Transverse colon (tissue), 4 donors: ENCODE measurements around the gene PKNOX1. TPM values are rescaled to one million over a fixed set of nuclear protein-coding genes. Genes with fewer than 3 reads are reported as not detected.
"Not testable (repeated sequence)": the region's sequence is repeated elsewhere in the genome, so short reads cannot be mapped to it uniquely, and the experiment has no call there.

Experiments
- DNase-seq: peaks from one replicate; pipeline ENCODE4 v3.0.0-alpha.2; 2019
- H3K27ac ChIP-seq, 4 donors: fragments of 200-600 bp; sonication (generic); 2 replicates each; pipeline ENCODE4 v1.5.1; 2016 to 2018; ENCODE audit warnings: inconsistent platforms in 4 of 4
- H3K27me3 ChIP-seq: fragments of 200-600 bp; sonication (generic); 2 replicates; pipeline ENCODE4 v1.5.1; 2017; ENCODE audit warnings: inconsistent platforms
- H3K36me3 ChIP-seq, 4 donors: fragments of 200-600 bp; sonication (generic); 2 replicates each; pipeline ENCODE4 v1.5.1; 2017 to 2019; ENCODE audit warnings: inconsistent platforms in 4 of 4
- H3K4me1 ChIP-seq, 4 donors: fragments of 200-600 bp; sonication (generic); 2 replicates each; pipeline ENCODE4 v1.5.1; 2017 to 2020; ENCODE audit warnings: inconsistent platforms in 4 of 4
- H3K4me3 ChIP-seq, 4 donors: fragments of 200-600 bp; sonication (generic); 1 replicate in 1 of 4; 2 replicates in 3 of 4; pipeline versions ENCODE4 v1.5.1 to v1.6.1; 2017 to 2019; ENCODE audit warnings: inconsistent platforms in 4 of 4
- H3K9me3 ChIP-seq, 2 donors: fragments of 200-600 bp; sonication (generic); 2 replicates each; pipeline ENCODE4 v1.5.1; 2017 to 2019; ENCODE audit warnings: inconsistent platforms in 2 of 2
- CTCF ChIP-seq, 5 experiments: fragments of 200-600 bp in 3 of 5; fragments of 450-650 bp in 2 of 5; sonication (generic) in 3 of 5; IDR thresholded peaks; 1 replicate in 2 of 5; 2 replicates in 3 of 5; pipeline ENCODE4 v1.5.1; 2016 to 2017; ENCODE audit warnings: antibody characterized with exemption in 5 of 5, inconsistent platforms in 3 of 5, mild to moderate bottlenecking in 2 of 5, moderate library complexity in 1 of 5
- EP300 ChIP-seq: sonication (generic); formaldehyde crosslinking; IDR thresholded peaks from one replicate; pipeline ENCODE4 v1.6.1; 2017; ENCODE audit warnings: antibody characterized with exemption, low read depth
- POLR2A ChIP-seq: fragments of 450-650 bp; IDR thresholded peaks from one replicate; pipeline ENCODE4 v1.6.1; 2016; ENCODE audit warnings: antibody characterized with exemption, mild to moderate bottlenecking, moderate library complexity
- POLR2AphosphoS5 ChIP-seq, 3 donors: sonication (generic); formaldehyde crosslinking; IDR thresholded peaks; one replicate each; pipeline ENCODE4 v1.6.1; 2016; ENCODE audit warnings: antibody characterized with exemption in 3 of 3
- WGBS, 2 donors: methylation state at CpG; one replicate each; pipeline ENCODE4 v1.1.5; 2018; ENCODE audit warnings: low coverage in 1 of 2; 5-methylcytosine and 5-hydroxymethylcytosine counted together
- in situ Hi-C, 4 donors: fragments of 200-750 bp; cut with MboI; loops; one replicate each; pipeline versions ENCODE4 v1.15.0 to v1.15.1; 2017; ENCODE audit warnings: low sequenced_read_pairs in 3 of 4, low pct_ligation_motif_present in 1 of 4, low pct_unique_long_range_greater_than_20kb in 1 of 4
- intact Hi-C: fragments of 100-400 bp; cut with DNase I; formaldehyde crosslinking; loops from one replicate; pipeline ENCODE4 v1.15.1; 2023; ENCODE audit warnings: low total_unique reads
- total RNA-seq, 4 donors: library from RNA; depleted of rRNA; stranded (reverse); fragments of >200 nt; gene quantifications; one replicate each; pipeline ENCODE4 v1.1.0, GENCODE V29; 2016

The PKNOX1 gene
- total RNA-seq, 4 donors from 2014 or later: 9.4 to 140 (median 25.1) TPM

DNA sequence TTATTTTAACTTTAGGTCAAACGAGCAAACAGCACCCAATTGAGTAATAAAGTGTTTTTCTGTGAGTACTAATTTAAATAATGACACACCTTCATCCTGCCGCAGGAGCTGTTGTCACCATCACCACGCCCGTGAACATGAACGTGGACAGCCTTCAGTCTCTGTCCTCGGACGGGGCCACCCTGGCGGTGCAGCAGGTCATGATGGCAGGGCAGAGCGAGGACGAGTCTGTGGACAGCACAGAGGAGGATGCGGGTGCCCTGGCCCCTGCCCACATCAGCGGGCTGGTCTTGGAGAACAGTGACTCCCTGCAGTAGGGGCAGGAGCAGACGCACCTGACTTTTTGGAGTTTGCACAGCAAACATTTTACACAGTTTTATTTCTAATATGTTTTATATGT lies 55.4 kb downstream of the PKNOX1 start:
- Histone ChIP-seq H3K4me1 (no peaks in the 10 kb centered on the region), H3K27ac (no peak overlapping the region), H3K4me3 (no peak overlapping the region), H3K9me3 (no peaks in the 10 kb centered on the region), H3K36me3 (peaks cover 0 to 37% (median 18%) of the 10 kb centered on the region in 4 donors), H3K27me3 (no peaks in the 10 kb centered on the region)
- 67 to 87% methylated on average over 1 to 13 of the region's 13 CpGs for WGBS, 2 donors
- in situ Hi-C loops (no loop called here), intact Hi-C loops (no loop called here)
- no peak for TF ChIP-seq POLR2A
- TF ChIP-seq POLR2AphosphoS5 (IDR thresholded peaks at IDR 0.05): no peak
- no peak for TF ChIP-seq CTCF (IDR thresholded peaks at IDR 0.05)
- TF ChIP-seq EP300: no peak
- no peak for DNase-seq

DNA sequence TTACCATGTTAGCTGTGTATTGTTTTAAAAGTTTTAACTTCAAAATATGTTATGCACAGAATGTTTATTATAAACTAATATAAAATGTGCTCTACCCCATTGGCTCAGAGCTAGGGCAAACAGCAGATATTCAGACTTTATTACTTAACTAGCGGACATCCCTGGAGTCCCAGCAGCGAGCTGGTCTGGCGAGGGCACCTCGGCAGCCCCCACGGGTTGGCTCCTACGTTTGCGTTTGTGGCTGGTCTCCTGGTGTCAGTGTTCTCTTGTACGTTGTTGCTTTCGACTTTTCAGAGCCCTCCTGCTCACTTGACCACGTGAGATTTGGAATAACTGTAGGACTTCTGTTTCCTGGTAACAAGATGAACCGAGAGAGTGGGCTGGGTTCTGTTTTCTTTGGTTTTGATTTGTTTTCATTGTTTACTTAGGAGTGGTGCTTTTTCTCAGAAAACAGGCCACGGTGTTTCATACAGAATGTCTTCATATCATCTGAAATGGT lies 56.8 kb downstream of the PKNOX1 start:
- no peak for DNase-seq
- Histone ChIP-seq H3K36me3 (peaks cover 0 to 29% (median 13%) of the 10 kb centered on the region in 4 donors), H3K4me1 (no peaks in the 10 kb centered on the region), H3K27me3 (no peaks in the 10 kb centered on the region), H3K27ac (no peak overlapping the region), H3K9me3 (no peaks in the 10 kb centered on the region), H3K4me3 (no peak overlapping the region)
- TF ChIP-seq CTCF (IDR thresholded peaks at IDR 0.05): no peak
- TF ChIP-seq POLR2A: no peak
- no peak for TF ChIP-seq EP300
- no peak for TF ChIP-seq POLR2AphosphoS5 (IDR thresholded peaks at IDR 0.05)
- intact Hi-C loops: no loop called here
- WGBS, 2 donors: 88 to 94% methylated on average over 6 to 12 of the region's 12 CpGs
- in situ Hi-C loops: no loop called here

DNA sequence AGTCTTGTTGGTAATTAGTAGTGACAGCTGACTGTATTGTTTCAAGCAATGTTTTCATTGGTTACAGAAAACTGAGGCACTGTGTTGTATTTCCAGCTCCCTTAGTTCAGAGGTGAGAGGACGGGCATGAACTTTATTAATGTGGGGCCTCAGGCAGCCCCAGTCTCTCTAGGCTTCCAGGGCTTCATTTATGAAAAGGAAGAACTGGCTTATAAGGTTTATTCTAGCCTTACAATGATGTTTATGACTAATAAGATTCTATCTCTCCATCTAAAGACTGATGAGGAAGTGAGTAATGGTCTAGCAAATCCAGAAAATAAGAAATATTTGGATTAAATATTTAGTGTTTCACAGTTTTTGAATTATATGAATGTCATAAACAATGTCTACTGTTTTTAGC lies 59.7 kb downstream of the PKNOX1 start:
- 96% methylated on average over 1 of the region's 1 CpG; no CpG with 5 or more reads in 1 of the 2 donors for WGBS, 2 donors
- TF ChIP-seq POLR2A: no peak
- no peak for TF ChIP-seq CTCF (IDR thresholded peaks at IDR 0.05)
- TF ChIP-seq EP300: no peak
- TF ChIP-seq POLR2AphosphoS5 (IDR thresholded peaks at IDR 0.05): no peak
- Histone ChIP-seq H3K4me3 (no peak overlapping the region), H3K4me1 (no peaks in the 10 kb centered on the region), H3K27ac (no peak overlapping the region), H3K27me3 (no peaks in the 10 kb centered on the region), H3K9me3 (no peaks in the 10 kb centered on the region), H3K36me3 (peaks cover 0 to 18% (median 8%) of the 10 kb centered on the region in 4 donors)
- intact Hi-C loops: no loop called here
- in situ Hi-C loops: no loop called here
- DNase-seq: no peak

DNA sequence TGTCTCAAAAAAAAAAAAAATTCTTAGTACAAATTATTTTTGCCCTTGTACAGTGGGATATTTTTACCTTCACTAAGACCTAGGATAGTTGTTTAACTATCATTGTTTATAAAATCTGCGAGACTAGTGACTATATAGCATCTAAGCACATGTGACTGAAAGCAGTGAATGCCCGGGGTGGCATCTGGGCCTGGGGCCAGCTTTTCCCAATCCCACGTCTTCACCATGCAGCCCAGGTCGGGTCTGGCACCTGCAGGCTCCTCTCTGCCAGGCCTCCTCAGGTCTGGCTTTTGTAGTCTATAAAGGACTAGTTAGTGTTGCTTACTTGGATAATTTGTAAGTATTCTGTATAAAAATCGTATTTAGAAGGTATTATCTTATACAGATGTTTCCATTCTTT lies 60.5 kb downstream of the PKNOX1 start:
- Histone ChIP-seq H3K9me3 (no peaks in the 10 kb centered on the region), H3K4me1 (no peaks in the 10 kb centered on the region), H3K27me3 (no peaks in the 10 kb centered on the region), H3K27ac (no peak overlapping the region), H3K4me3 (no peak overlapping the region), H3K36me3 (peaks cover 0 to 15% (median 8%) of the 10 kb centered on the region in 4 donors)
- WGBS, 2 donors: 81% methylated on average over 5 of the region's 5 CpGs; no CpG with 5 or more reads in 1 of the 2 donors
- TF ChIP-seq CTCF (IDR thresholded peaks at IDR 0.05) (no peak), POLR2AphosphoS5 (IDR thresholded peaks at IDR 0.05) (no peak), EP300 (no peak), POLR2A (no peak)
- in situ Hi-C loops (no loop called here), intact Hi-C loops (no loop called here)
- DNase-seq: no peak

GRCh38 chr21:43036889-43037288 lies 62.5 kb downstream of the PKNOX1 start:
- intact Hi-C loops, H3K27me3 ChIP-seq, in situ Hi-C loops, H3K27ac ChIP-seq, H3K36me3 ChIP-seq, H3K4me1 ChIP-seq, H3K4me3 ChIP-seq, H3K9me3 ChIP-seq: not testable (repeated sequence)
- no CpG with 5 or more reads among the region's 17 CpGs for WGBS, 2 donors
- DNase-seq: peak; percentile 51

DNA sequence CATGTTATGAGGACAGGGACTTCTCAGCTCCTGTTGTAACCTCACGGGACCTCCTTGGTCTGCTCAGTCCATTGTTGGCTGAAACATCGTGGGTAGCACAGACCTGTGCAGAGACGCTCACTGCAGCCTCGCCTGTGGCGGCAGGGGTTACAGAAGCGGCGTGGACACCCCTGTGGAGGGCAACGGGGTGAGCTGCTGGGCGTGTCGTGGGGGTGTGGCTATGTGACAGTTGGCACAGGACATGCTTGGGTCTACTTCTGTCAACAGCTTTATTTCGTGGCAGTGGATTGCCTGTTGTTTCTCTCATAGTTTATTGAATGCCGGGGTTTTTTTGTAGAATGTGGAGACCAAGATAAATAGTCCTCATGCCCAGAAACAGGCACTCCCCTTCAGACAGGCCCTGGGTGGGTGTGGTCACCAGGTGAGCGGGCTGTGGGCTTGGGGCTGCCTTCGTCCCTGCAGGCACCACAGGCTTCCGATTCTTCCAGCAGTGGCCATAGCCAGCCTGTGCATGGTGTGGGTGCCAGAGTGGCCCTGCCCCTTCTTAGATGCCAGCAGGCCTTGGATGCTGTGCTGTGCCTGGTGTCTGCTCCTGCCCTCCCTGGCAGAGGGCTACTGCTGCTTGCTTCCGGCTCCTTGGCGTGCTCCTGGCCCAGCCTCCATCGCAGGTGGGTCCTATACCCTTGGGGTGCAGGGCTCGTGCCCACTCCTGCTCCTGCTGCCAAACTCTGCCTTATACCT lies 63.7 kb downstream of the PKNOX1 start:
- H3K9me3 ChIP-seq, H3K4me3 ChIP-seq, in situ Hi-C loops, intact Hi-C loops, H3K27ac ChIP-seq, H3K4me1 ChIP-seq, DNase-seq, H3K27me3 ChIP-seq, H3K36me3 ChIP-seq: not testable (repeated sequence)
- 66% methylated on average over 8 of the region's 19 CpGs; no CpG with 5 or more reads in 1 of the 2 donors for WGBS, 2 donors

- H3K4me1 ChIP-seq, in situ Hi-C loops: not testable (repeated sequence)
Observed at GRCh38 chr21:43038659-43039044, 64.3 kb downstream of the PKNOX1 start.

More at GRCh38 chr21:43038659-43039044, 64.3 kb downstream of the PKNOX1 start:
- H3K27ac ChIP-seq, DNase-seq, H3K9me3 ChIP-seq, H3K27me3 ChIP-seq, H3K4me3 ChIP-seq, intact Hi-C loops, H3K36me3 ChIP-seq: not testable (repeated sequence)
- WGBS, 2 donors: 77% methylated on average over 3 of the region's 10 CpGs; no CpG with 5 or more reads in 1 of the 2 donors
